MM.1S (cell line): Measurements from ENCODE around the gene FAM193A.

Experiments
- DNase-seq: peaks from one replicate; pipeline ENCODE4 v3.0.0-alpha.2; 2015
- H2AFZ ChIP-seq: fragments of 300-600 bp; sonication (generic); 2 replicates; pipeline ENCODE4 v1.6.0; 2016; ENCODE audit warnings: antibody characterized with exemption, low read length
- H3F3A ChIP-seq: fragments of 300-600 bp; sonication (generic); 2 replicates; pipeline ENCODE4 v1.6.1; 2016; ENCODE audit warnings: mild to moderate bottlenecking, antibody characterized with exemption, low read length, moderate library complexity, mixed read lengths; ENCODE audit not compliant: insufficient read depth
- H3K27ac ChIP-seq: fragments of 300-600 bp; sonication (generic); 2 replicates; pipeline ENCODE4 v1.5.1; 2016; ENCODE audit warnings: mild to moderate bottlenecking, low read length
- H3K27me3 ChIP-seq: fragments of 300-600 bp; sonication (generic); replicated peaks from 2 replicates; pipeline ENCODE4 v1.6.0; 2016; ENCODE audit warnings: low read length; ENCODE audit not compliant: insufficient read depth
- H3K36me3 ChIP-seq: fragments of 300-600 bp; sonication (generic); replicated peaks from 2 replicates; pipeline ENCODE4 v1.6.1; 2016; ENCODE audit warnings: mild to moderate bottlenecking, low read length, mixed read lengths; ENCODE audit not compliant: insufficient read depth
- H3K4me1 ChIP-seq: fragments of 300-600 bp; sonication (generic); 2 replicates; pipeline ENCODE4 v1.6.1; 2016; ENCODE audit warnings: low read length, mixed read lengths
- H3K4me2 ChIP-seq: fragments of 300-600 bp; sonication (generic); 2 replicates; pipeline ENCODE4 v1.6.0; 2016; ENCODE audit warnings: low read depth, low read length
- H3K4me3 ChIP-seq: fragments of 300-600 bp; sonication (generic); 2 replicates; pipeline ENCODE4 v1.5.1; 2016; ENCODE audit warnings: low read length, mixed read lengths
- H3K79me2 ChIP-seq: fragments of 300-600 bp; sonication (generic); 2 replicates; pipeline ENCODE4 v1.6.1; 2016; ENCODE audit warnings: mixed run types, low read length, mixed read lengths
- H3K9ac ChIP-seq: fragments of 300-600 bp; sonication (generic); 2 replicates; pipeline ENCODE4 v1.6.1; 2016; ENCODE audit warnings: low read length, mixed read lengths
- H3K9me2 ChIP-seq: fragments of 300-600 bp; sonication (generic); replicated peaks from 2 replicates; pipeline ENCODE4 v1.6.1; 2016; ENCODE audit warnings: mild to moderate bottlenecking, low read length, mixed read lengths; ENCODE audit not compliant: insufficient read depth
- H3K9me3 ChIP-seq: fragments of 300-600 bp; sonication (generic); replicated peaks from 2 replicates; pipeline ENCODE4 v1.6.1; 2016; ENCODE audit warnings: mild to moderate bottlenecking, low read length, mixed read lengths; ENCODE audit not compliant: insufficient read depth
- H4K20me1 ChIP-seq: fragments of 300-600 bp; sonication (generic); 2 replicates; pipeline ENCODE4 v1.6.1; 2016; ENCODE audit warnings: mild to moderate bottlenecking, low read length, moderate library complexity, mixed read lengths; ENCODE audit not compliant: insufficient read depth
- EZH2 ChIP-seq: fragments of 300-600 bp; sonication (generic); optimal IDR thresholded peaks from 2 replicates; pipeline ENCODE3; 2017; ENCODE audit warnings: low read depth, mild to moderate bottlenecking, antibody characterized with exemption, low read length, mixed read lengths
- EZH2phosphoT487 ChIP-seq: fragments of 300-600 bp; sonication (generic); IDR thresholded peaks from 2 replicates; pipeline ENCODE4 v1.6.1; 2018; ENCODE audit warnings: antibody characterized with exemption, low read length
- TF ChIP-seq, protein P1 (sequence below): fragments of 300-600 bp; sonication (generic); IDR thresholded peaks from 2 replicates; pipeline ENCODE4 v1.5.1; 2016; ENCODE audit warnings: antibody characterized with exemption, low read length, mixed read lengths

The FAM193A gene

DNA sequence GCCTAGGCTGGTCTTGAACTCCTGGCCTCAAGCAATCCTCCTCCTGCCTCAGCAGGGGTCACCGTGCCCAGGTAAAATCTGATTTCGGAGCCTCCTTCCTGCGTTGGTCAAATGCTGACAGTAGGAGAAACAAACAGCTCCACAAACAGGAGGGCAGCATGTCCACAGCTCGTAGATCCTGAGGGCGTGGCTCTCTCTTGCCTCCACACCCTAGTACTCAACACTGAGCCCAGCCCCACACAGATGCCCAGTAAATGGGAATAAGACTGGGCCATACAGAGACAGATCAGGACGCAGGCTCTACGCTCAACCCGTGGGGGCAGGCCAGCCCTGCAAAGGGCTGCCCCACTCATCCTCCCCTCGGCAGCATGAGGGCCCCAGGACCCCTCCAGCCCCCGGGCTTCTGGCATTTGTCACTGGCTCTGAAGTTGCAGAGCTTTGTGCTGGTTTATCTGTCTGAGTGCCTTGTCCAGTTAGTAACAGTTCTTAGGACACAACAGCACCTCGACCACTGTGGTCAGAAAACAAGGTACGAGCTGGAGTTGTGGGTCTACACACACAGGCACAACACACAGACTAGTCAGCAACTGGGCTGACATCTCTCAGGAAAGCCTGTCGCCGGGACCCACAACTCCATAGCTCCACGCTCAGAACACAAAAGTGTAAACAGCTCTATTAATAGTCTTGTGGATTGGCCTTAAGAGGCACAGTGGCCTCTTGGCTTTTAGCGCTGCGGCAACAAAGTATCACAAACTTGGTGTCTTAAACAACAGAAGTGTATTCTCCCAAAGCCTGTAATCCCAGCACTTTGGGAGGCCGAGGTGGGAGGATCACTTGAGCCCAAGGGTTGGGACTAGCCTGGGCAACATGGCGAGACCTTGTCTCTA lies 214.5 kb downstream of the FAM193A start:
- no peaks in the 10 kb centered on the region for H3K9me2 ChIP-seq
- H3F3A ChIP-seq = peaks cover 20% of the 10 kb centered on the region
- DNase-seq = no peak
- TF ChIP-seq EZH2 (no peak), EZH2phosphoT487 (no peak)
- TF ChIP-seq, protein P1, sequence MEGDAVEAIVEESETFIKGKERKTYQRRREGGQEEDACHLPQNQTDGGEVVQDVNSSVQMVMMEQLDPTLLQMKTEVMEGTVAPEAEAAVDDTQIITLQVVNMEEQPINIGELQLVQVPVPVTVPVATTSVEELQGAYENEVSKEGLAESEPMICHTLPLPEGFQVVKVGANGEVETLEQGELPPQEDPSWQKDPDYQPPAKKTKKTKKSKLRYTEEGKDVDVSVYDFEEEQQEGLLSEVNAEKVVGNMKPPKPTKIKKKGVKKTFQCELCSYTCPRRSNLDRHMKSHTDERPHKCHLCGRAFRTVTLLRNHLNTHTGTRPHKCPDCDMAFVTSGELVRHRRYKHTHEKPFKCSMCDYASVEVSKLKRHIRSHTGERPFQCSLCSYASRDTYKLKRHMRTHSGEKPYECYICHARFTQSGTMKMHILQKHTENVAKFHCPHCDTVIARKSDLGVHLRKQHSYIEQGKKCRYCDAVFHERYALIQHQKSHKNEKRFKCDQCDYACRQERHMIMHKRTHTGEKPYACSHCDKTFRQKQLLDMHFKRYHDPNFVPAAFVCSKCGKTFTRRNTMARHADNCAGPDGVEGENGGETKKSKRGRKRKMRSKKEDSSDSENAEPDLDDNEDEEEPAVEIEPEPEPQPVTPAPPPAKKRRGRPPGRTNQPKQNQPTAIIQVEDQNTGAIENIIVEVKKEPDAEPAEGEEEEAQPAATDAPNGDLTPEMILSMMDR = no peak
- no peaks in the 10 kb centered on the region for H3K27me3 ChIP-seq
- H3K9ac ChIP-seq = no peak overlapping the region
- no peak overlapping the region for H3K4me3 ChIP-seq
- H4K20me1 ChIP-seq = no peaks in the 10 kb centered on the region
- H3K4me1 ChIP-seq = peaks cover 23% of the 10 kb centered on the region
- H2AFZ ChIP-seq = no peak overlapping the region
- no peak overlapping the region for H3K27ac ChIP-seq
- peaks cover 3% of the 10 kb centered on the region; the same call in 1 of the 2 replicates for H3K36me3 ChIP-seq
- H3K4me2 ChIP-seq = no peak overlapping the region
- peaks cover 73% of the 10 kb centered on the region for H3K79me2 ChIP-seq
- H3K9me3 ChIP-seq = no peaks in the 10 kb centered on the region

DNA sequence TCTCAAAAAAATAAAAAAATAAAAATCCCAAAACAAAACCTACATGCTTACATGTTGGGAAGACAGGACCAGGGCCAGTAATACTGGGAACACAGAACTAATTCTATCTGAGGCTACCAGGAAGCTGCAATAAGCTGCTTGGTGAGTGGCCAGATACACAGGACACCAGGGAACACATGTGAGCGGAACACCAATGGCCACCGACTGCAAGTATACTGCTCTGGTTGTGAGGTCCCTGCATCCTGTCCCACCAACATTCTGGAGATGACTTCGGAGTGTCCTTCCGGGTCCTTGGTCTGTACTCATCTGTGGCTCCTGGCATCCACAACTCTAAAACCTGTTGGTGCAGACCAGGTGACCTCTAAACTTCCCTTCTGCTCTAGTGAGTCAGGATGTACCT lies 217.0 kb downstream of the FAM193A start:
- Histone ChIP-seq H2AFZ (no peak overlapping the region), H3K79me2 (peaks cover 67% of the 10 kb centered on the region), H3K4me2 (no peak overlapping the region), H3K27ac (no peak overlapping the region), H3K27me3 (no peaks in the 10 kb centered on the region), H3K4me1 (peaks cover 8% of the 10 kb centered on the region; the same call in 1 of the 2 replicates), H3K4me3 (no peak overlapping the region), H4K20me1 (no peaks in the 10 kb centered on the region), H3K36me3 (no peaks in the 10 kb centered on the region), H3K9me3 (no peaks in the 10 kb centered on the region), H3K9me2 (no peaks in the 10 kb centered on the region), H3F3A (no peaks in the 10 kb centered on the region), H3K9ac (no peak overlapping the region)
- DNase-seq = no peak
- TF ChIP-seq EZH2 (no peak), EZH2phosphoT487 (no peak)
- TF ChIP-seq, protein P1 = no peak

DNA sequence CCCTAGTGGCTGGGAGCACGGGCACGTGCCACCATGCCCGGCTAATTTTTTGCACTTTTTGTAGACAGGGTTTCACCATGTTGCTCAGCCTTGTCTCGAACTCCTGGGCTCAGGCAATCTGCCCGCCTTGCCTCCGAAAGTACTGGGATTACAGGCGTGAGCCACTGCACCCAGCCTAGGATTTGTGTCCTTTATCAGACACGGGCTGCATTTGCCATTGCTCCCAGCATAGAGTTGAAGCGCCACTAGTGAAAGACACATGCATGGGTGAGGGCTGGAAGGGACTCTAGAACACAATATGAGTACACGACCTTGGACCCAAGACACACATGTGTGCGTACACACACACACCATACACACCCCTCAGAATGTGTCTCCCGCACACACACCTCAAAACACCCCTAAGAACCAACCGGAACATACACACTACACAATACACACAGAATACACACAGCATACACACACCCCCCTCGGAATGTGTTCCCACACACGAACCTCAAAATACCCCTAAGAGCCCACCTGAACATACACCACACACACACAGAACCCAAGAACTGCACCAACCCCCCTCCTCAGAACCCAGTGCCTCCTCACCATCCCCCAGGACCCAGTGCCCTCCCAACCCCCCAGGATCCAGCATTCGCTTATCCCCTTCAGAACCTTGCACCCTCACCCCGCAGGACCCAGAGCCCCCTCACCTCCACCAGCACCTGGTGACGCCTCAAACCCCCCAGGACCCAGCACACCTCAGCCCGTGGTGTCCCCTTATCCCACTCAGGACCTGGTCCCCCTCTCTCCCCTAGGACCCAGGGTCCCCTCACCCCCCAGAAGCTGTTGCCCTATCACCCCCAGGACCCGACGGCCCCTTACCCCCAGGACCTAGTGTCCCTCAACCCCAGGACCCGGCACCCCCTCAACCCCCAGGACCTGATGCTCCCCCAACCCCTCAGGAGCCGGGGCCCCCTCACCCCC lies 218.7 kb downstream of the FAM193A start:
- Histone ChIP-seq H3K27ac (peak overlapping the region; percentile 63; the same call in 1 of the 2 replicates), H3K79me2 (peaks cover 51% of the 10 kb centered on the region), H4K20me1 (no peaks in the 10 kb centered on the region), H3F3A (no peaks in the 10 kb centered on the region), H3K4me1 (peaks cover 8% of the 10 kb centered on the region; the same call in 1 of the 2 replicates), H3K27me3 (no peaks in the 10 kb centered on the region), H3K36me3 (no peaks in the 10 kb centered on the region), H3K4me2 (peak overlapping the region; percentile 78), H2AFZ (0 out of 2 replicates have a peak overlapping the region, but pooled peaks have one; percentile 45), H3K9me2 (no peaks in the 10 kb centered on the region), H3K9me3 (no peaks in the 10 kb centered on the region), H3K9ac (peak overlapping the region; percentile 78), H3K4me3 (peak overlapping the region; percentile 91)
- DNase-seq = no peak
- no peak for TF ChIP-seq EZH2phosphoT487
- TF ChIP-seq EZH2 = no peak
- TF ChIP-seq, protein P1 = no peak
